Testis (tissue), 2 donors: ENCODE data around the gene TJP2.

Experiments
- CTCF ChIP-seq, 3 experiments: fragments of 450-650 bp in 2 of 3; fragments of 200-600 bp in 1 of 3; sonication (generic) in 1 of 3; IDR thresholded peaks; one replicate each; pipeline ENCODE4 v1.5.1; 2016 to 2019; ENCODE audit warnings: antibody characterized with exemption in 3 of 3, mild to moderate bottlenecking in 2 of 3, moderate library complexity in 1 of 3
- POLR2A ChIP-seq: fragments of 450-650 bp; IDR thresholded peaks from one replicate; pipeline ENCODE4 v1.6.1; 2017; ENCODE audit warnings: antibody characterized with exemption, mild to moderate bottlenecking, moderate library complexity

- TF ChIP-seq CTCF (IDR thresholded peaks at IDR 0.05) (no peak), POLR2A (no peak)
Observed at GRCh38 chr9:69204849-69205248, 30.8 kb downstream of the TJP2 start.
